ENCODE results near the gene RHBDL2. TPM values are rescaled to one million over a fixed set of nuclear protein-coding genes. Genes with fewer than 3 reads are reported as not detected.
"Not testable (repeated sequence)": the region's sequence is repeated elsewhere in the genome, so short reads cannot be mapped to it uniquely, and the experiment has no call there.

RHBDL2 gene
- total RNA-seq, 1 experiment from 2014 or later: not detected

GRCh38 chr1:38973659-38974437 lies 32.2 kb upstream of the RHBDL2 start:
- Histone ChIP-seq H4K20me1 (ENCODE audit: insufficient read depth, low read depth, low read length) (no peaks in the 10 kb centered on the region), H3K79me2 (ENCODE audit: low read length) (no peaks in the 10 kb centered on the region), H2AFZ (ENCODE audit: low read length) (no peak overlapping the region), H3K4me3 (ENCODE audit: low read length) (no peak overlapping the region), H3K4me2 (ENCODE audit: low read depth, low read length, poor library complexity, severe bottlenecking) (no peak overlapping the region), H3K9me3 (ENCODE audit: low read length) (no peaks in the 10 kb centered on the region), H3K36me3 (ENCODE audit: insufficient read depth, low read length) (no peaks in the 10 kb centered on the region), H3K9me2 (replicated peaks; ENCODE audit: insufficient read depth, low read length) (no peaks in the 10 kb centered on the region), H3K9ac (ENCODE audit: low read length) (no peak overlapping the region), H3K27ac (ENCODE audit: low read length) (no peak overlapping the region), H3K4me1 (ENCODE audit: low read length) (no peaks in the 10 kb centered on the region), H3K27me3 (ENCODE audit: low read length) (no peaks in the 10 kb centered on the region)
- no peak for DNase-seq

GRCh38 chr1:38973145-38973544 lies 31.5 kb upstream of the RHBDL2 start:
- H3K4me3 ChIP-seq (ENCODE audit: low read length); H3K9me2 ChIP-seq (replicated peaks; ENCODE audit: insufficient read depth, low read length); H4K20me1 ChIP-seq (ENCODE audit: insufficient read depth, low read depth, low read length); H3K79me2 ChIP-seq (ENCODE audit: low read length); H3K27ac ChIP-seq (ENCODE audit: low read length); H3K9ac ChIP-seq (ENCODE audit: low read length); H3K4me2 ChIP-seq (ENCODE audit: low read depth, low read length, poor library complexity, severe bottlenecking); H3K36me3 ChIP-seq (ENCODE audit: insufficient read depth, low read length); H3K4me1 ChIP-seq (ENCODE audit: low read length); H2AFZ ChIP-seq (ENCODE audit: low read length); DNase-seq; H3K27me3 ChIP-seq (ENCODE audit: low read length); H3K9me3 ChIP-seq (ENCODE audit: low read length): not testable (repeated sequence)

- Histone ChIP-seq H3K4me2 (ENCODE audit: low read depth, low read length, poor library complexity, severe bottlenecking) (no peak overlapping the region), H3K36me3 (ENCODE audit: insufficient read depth, low read length) (no peaks in the 10 kb centered on the region), H3K9me2 (replicated peaks; ENCODE audit: insufficient read depth, low read length) (no peaks in the 10 kb centered on the region), H3K4me1 (ENCODE audit: low read length) (no peaks in the 10 kb centered on the region), H3K4me3 (ENCODE audit: low read length) (no peak overlapping the region), H4K20me1 (ENCODE audit: insufficient read depth, low read depth, low read length) (no peaks in the 10 kb centered on the region), H3K9ac (ENCODE audit: low read length) (no peak overlapping the region), H3K9me3 (ENCODE audit: low read length) (no peaks in the 10 kb centered on the region), H3K27me3 (ENCODE audit: low read length) (no peaks in the 10 kb centered on the region), H2AFZ (ENCODE audit: low read length) (no peak overlapping the region), H3K27ac (ENCODE audit: low read length) (no peak overlapping the region), H3K79me2 (ENCODE audit: low read length) (no peaks in the 10 kb centered on the region)
- DNase-seq: peak; percentile 59
Observed at GRCh38 chr1:38964140-38964548, 22.5 kb upstream of the RHBDL2 start.

- Histone ChIP-seq H3K9ac (ENCODE audit: low read length) (no peak overlapping the region), H3K79me2 (ENCODE audit: low read length) (no peaks in the 10 kb centered on the region), H3K9me2 (replicated peaks; ENCODE audit: insufficient read depth, low read length) (no peaks in the 10 kb centered on the region), H3K27ac (ENCODE audit: low read length) (no peak overlapping the region), H3K4me2 (ENCODE audit: low read depth, low read length, poor library complexity, severe bottlenecking) (no peak overlapping the region), H3K4me3 (ENCODE audit: low read length) (no peak overlapping the region), H3K4me1 (ENCODE audit: low read length) (no peaks in the 10 kb centered on the region), H3K9me3 (ENCODE audit: low read length) (no peaks in the 10 kb centered on the region), H3K36me3 (ENCODE audit: insufficient read depth, low read length) (no peaks in the 10 kb centered on the region), H3K27me3 (ENCODE audit: low read length) (no peaks in the 10 kb centered on the region), H2AFZ (ENCODE audit: low read length) (no peak overlapping the region), H4K20me1 (ENCODE audit: insufficient read depth, low read depth, low read length) (no peaks in the 10 kb centered on the region)
- no peak for DNase-seq
Observed at GRCh38 chr1:38962560-38962959, 20.9 kb upstream of the RHBDL2 start.

- H3K27ac ChIP-seq (ENCODE audit: low read length): no peak overlapping the region
- H3K4me2 ChIP-seq (ENCODE audit: low read depth, low read length, poor library complexity, severe bottlenecking): no peak overlapping the region
- H3K27me3 ChIP-seq (ENCODE audit: low read length): no peaks in the 10 kb centered on the region
- H3K4me1 ChIP-seq (ENCODE audit: low read length): no peaks in the 10 kb centered on the region
- H2AFZ ChIP-seq (ENCODE audit: low read length): no peak overlapping the region
- no peaks in the 10 kb centered on the region for H3K9me2 ChIP-seq (replicated peaks; ENCODE audit: insufficient read depth, low read length)
- no peaks in the 10 kb centered on the region for H4K20me1 ChIP-seq (ENCODE audit: insufficient read depth, low read depth, low read length)
- no peaks in the 10 kb centered on the region for H3K9me3 ChIP-seq (ENCODE audit: low read length)
- H3K79me2 ChIP-seq (ENCODE audit: low read length): no peaks in the 10 kb centered on the region
- no peak overlapping the region for H3K9ac ChIP-seq (ENCODE audit: low read length)
- DNase-seq: no peak
- H3K4me3 ChIP-seq (ENCODE audit: low read length): no peak overlapping the region
- H3K36me3 ChIP-seq (ENCODE audit: insufficient read depth, low read length): no peaks in the 10 kb centered on the region
Observed at GRCh38 chr1:38962113-38962512, 20.5 kb upstream of the RHBDL2 start.

- H3K4me3 ChIP-seq (ENCODE audit: low read length): no peak overlapping the region
- no peaks in the 10 kb centered on the region for H3K4me1 ChIP-seq (ENCODE audit: low read length)
- H3K27me3 ChIP-seq (ENCODE audit: low read length): no peaks in the 10 kb centered on the region
- no peaks in the 10 kb centered on the region for H3K79me2 ChIP-seq (ENCODE audit: low read length)
- no peak for DNase-seq
- H3K9ac ChIP-seq (ENCODE audit: low read length): no peak overlapping the region
- H3K36me3 ChIP-seq (ENCODE audit: insufficient read depth, low read length): no peaks in the 10 kb centered on the region
- H3K9me3 ChIP-seq (ENCODE audit: low read length): no peaks in the 10 kb centered on the region
- H2AFZ ChIP-seq (ENCODE audit: low read length): no peak overlapping the region
- H3K9me2 ChIP-seq (replicated peaks; ENCODE audit: insufficient read depth, low read length): no peaks in the 10 kb centered on the region
- no peaks in the 10 kb centered on the region for H4K20me1 ChIP-seq (ENCODE audit: insufficient read depth, low read depth, low read length)
- no peak overlapping the region for H3K27ac ChIP-seq (ENCODE audit: low read length)
- H3K4me2 ChIP-seq (ENCODE audit: low read depth, low read length, poor library complexity, severe bottlenecking): no peak overlapping the region
Observed at GRCh38 chr1:38958967-38959366, 17.3 kb upstream of the RHBDL2 start.

- Histone ChIP-seq H3K4me1 (ENCODE audit: low read length) (no peaks in the 10 kb centered on the region), H3K27me3 (ENCODE audit: low read length) (no peaks in the 10 kb centered on the region), H3K79me2 (ENCODE audit: low read length) (no peaks in the 10 kb centered on the region), H3K27ac (ENCODE audit: low read length) (no peak overlapping the region), H2AFZ (ENCODE audit: low read length) (no peak overlapping the region), H3K9me2 (replicated peaks; ENCODE audit: insufficient read depth, low read length) (no peaks in the 10 kb centered on the region), H3K4me3 (ENCODE audit: low read length) (no peak overlapping the region), H4K20me1 (ENCODE audit: insufficient read depth, low read depth, low read length) (no peaks in the 10 kb centered on the region), H3K4me2 (ENCODE audit: low read depth, low read length, poor library complexity, severe bottlenecking) (no peak overlapping the region), H3K9ac (ENCODE audit: low read length) (no peak overlapping the region), H3K9me3 (ENCODE audit: low read length) (no peaks in the 10 kb centered on the region), H3K36me3 (ENCODE audit: insufficient read depth, low read length) (no peaks in the 10 kb centered on the region)
- no peak for DNase-seq
Observed at GRCh38 chr1:38953433-38953860, 11.8 kb upstream of the RHBDL2 start.

GRCh38 chr1:38950553-38950952 lies 8.9 kb upstream of the RHBDL2 start:
- Histone ChIP-seq H3K79me2 (ENCODE audit: low read length) (no peaks in the 10 kb centered on the region), H3K4me1 (ENCODE audit: low read length) (no peaks in the 10 kb centered on the region), H2AFZ (ENCODE audit: low read length) (no peak overlapping the region), H3K9me2 (replicated peaks; ENCODE audit: insufficient read depth, low read length) (no peaks in the 10 kb centered on the region), H3K4me3 (ENCODE audit: low read length) (no peak overlapping the region), H3K9ac (ENCODE audit: low read length) (no peak overlapping the region), H3K27me3 (ENCODE audit: low read length) (no peaks in the 10 kb centered on the region), H3K4me2 (ENCODE audit: low read depth, low read length, poor library complexity, severe bottlenecking) (no peak overlapping the region), H3K36me3 (ENCODE audit: insufficient read depth, low read length) (no peaks in the 10 kb centered on the region), H3K27ac (ENCODE audit: low read length) (no peak overlapping the region), H4K20me1 (ENCODE audit: insufficient read depth, low read depth, low read length) (no peaks in the 10 kb centered on the region), H3K9me3 (ENCODE audit: low read length) (no peaks in the 10 kb centered on the region)
- DNase-seq: no peak
